A204.1 (cell line): ENCODE results near the gene RIPOR1.
A peak's percentile ranks its signal among the peaks of the same experiment; 100 is the strongest.
"Not testable (repeated sequence)": the region's sequence is repeated elsewhere in the genome, so short reads cannot be mapped to it uniquely, and the experiment has no call there.

Experiments
- FAIRE-seq: peaks from 2 replicates; lab custom pipeline; 2012; peaks lifted over from hg19 to GRCh38; lab: Jason Lieb, UNC

Gene RIPOR1

DNA sequence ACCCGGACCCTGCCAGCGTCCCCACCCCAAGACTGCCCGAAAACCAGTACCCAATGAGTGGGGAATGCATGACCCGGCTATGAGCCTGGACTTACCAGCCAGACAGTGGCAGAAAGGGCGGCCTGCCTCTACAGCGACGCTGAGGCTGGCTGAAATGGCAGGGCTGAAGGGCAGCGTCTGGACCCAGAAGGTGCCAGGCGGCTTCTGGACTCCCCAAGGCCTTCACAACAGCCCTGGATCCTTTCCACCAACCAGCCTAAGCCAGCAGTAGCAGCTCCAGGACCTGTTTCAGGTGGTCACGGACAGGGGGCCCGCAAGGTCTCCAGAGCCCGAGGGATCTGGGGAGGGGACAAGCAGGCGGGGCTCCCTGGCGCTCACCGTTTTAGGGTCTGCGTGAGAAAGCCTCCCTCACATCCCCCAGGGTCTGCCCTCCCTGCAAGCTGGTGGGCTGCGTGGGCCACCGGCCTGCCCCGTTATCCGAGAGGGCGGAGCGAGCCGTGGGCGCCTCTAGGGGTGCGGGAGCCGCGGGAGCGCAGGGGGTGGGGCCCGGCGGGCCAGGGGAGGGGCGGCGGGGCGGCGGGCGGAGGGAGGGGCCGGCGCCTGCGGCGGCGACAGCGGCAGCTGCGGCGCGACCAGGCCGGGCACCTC lies at the start of gene RIPOR1:
RIPOR1 (plus strand) TSS at position 608 of the 648 bp plus-strand sequence. CDS start 9,618 bp downstream, outside the sequence.
- no peak for FAIRE-seq

GRCh38 chr16:67480833-67481560 lies 47.6 kb upstream of the RIPOR1 start, which contains the start of gene ATP6V0D1:
Gene ATP6V0D1, minus strand, starts transcription at chr16:67481157. Its CDS starts 71 bp downstream, at chr16:67481086.
- FAIRE-seq: peak; percentile 48

DNA sequence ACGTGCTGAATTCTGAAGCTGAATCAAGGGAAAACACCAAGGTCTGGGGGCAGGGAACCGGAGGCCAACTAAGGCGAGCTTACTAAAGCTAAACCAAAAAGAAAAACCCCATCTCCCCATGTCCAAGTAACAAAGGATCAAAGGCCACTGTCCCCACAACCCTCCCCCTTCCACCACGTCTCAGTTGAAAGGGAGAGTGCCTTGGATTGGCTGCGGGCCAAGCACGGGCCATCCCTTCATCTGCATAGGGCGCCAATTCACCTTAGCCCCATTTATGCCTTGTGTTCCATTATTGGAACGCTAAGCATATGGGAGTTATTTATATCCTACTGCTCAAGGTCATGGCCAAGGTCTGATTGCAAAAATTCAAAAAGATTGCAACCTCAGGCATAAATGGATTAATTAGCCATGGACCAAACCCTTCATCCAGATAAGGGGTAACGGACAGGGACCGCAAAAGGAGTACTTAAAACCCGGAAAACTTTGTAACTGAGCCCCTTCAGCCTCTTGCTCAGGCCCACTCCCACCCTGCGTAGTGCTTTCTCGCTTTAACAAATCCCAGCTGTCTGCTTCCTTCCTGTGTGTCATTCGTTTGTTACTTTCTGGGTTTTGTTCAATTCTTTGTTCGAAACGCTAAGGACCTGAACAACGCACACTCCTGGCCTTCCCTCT lies 46.9 kb upstream of the RIPOR1 start:
- no peak for FAIRE-seq

DNA sequence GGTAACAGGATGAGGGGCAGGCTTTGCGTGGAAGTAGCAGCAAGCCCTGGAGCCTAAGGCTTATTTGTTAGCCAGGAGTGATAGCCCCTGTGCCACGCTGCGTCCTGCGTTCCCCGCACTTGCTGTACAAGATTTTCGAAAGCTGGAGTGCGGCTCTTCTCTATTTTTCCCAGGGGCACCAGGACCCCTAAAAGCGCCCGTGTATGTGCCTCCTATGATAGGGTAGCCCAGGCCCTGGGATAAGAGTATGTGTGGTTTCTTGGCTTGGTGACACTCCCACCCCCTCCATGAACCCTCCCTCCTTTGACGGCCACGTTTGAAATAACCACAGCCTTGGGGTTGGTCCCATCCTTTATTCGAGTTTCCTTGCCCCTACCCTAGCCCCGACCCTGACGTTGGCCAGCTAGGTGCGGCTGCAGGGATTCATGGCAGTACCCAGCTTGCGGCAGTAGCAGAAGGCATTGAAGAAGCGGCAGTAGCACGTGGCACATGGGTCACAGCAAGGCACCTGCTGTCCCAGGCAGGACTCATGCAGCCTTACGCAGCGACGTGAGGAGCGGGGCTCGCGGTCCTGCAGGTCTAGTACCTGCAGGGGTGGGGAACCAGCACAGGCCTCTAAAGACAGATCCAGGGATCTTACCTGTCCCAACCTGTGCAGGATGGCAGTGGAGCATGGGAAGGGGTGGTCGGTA lies 46.2 kb upstream of the RIPOR1 start:
- FAIRE-seq: no peak

- FAIRE-seq: no peak
These were observed 45.5 kb upstream of the RIPOR1 start, which contains the start of gene AGRP for GRCh38 chr16:67483150-67483549. Gene AGRP, minus strand, starts transcription at chr16:67483547. Its CDS starts 149 bp downstream, at chr16:67483398.

GRCh38 chr16:67483731-67484525 lies 44.7 kb upstream of the RIPOR1 start:
- no peak for FAIRE-seq

- FAIRE-seq: no peak
These were observed 41.8 kb upstream of the RIPOR1 start for GRCh38 chr16:67486805-67487204.

DNA sequence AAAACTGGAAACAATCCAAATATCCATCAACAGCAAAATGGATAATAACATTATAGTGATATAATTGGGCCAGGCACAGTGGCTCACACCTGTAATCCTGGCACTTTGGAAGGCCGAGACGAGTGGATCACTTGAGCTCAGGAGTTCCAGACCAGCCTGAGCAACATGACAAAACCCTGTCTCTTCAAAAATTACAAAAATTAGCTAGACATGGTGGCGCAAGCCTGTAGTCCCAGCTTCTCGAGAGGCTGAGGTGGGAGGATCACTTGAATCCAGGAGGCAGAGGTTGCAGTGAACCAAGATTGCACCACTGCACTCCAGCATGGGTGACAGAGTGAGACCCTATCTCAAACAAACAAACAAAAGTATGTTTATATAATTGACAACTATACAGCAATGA lies 41.1 kb upstream of the RIPOR1 start:
- FAIRE-seq: not testable (repeated sequence)

DNA sequence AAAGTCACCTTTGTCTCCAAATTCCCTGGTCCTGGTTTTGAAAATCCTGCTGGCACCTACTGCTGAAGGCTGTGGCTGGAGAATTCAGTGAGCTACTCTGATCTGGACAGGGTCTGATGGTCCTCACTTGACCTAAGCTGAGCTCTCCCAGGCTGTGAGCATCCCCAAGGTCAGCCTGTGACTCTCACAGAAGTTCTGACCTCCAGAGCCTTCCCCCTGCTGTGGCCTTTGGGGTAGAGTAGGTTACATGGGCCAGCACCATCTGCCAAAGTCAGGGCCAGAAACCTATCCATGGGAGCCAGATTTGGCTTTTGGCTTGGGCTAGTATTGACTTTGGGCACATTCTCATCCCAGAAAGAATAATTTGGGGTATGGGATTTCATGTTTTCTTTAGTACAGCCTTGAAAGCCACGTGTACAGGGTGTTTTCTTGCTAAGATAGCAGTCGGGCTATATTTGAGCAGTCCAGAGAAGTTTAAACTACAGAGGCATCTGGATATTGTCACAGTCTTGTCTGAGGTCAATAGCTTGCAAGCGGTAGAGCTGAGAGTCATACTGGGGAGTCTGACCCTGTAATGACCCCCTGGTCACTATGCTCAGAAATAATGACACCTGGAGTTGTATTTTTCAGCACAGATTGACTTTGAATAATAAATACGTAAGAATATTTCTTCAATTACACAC lies 39.1 kb upstream of the RIPOR1 start:
- no peak for FAIRE-seq

DNA sequence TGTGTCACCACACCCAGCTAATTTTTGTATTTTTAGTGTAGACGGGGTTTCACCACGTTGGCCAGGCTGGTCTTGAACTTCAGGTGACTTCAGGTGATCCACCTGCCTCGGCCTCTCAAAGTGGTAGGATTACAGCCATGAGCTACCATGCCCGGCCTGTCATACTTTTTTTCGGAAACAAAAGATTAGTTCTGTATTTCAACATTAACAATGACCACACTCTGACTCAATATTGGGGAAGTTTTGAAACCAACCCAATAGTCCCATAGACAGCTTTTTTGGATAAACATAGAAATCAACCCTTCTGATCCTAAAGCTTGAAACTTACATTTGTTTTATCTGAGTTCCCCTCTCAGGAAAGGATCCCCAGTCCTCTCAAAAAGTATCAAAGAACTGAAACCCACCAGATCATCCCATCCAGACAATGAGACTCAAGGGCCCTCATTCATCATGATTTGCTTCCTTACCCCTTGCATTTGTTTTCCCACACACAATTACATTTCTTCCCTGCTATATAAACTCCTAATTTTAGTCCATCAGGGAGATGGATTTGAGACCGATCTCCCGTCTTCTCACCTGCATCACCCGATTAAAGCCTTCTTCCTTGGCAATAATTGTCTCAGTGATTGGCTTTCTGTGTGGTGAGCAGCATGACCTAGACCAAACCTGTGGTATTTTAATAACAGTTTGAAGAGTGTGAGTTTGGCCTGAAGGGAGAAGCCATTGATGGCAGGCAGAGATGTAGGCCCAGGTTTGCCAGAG lies 38.1 kb upstream of the RIPOR1 start:
- FAIRE-seq: no peak

DNA sequence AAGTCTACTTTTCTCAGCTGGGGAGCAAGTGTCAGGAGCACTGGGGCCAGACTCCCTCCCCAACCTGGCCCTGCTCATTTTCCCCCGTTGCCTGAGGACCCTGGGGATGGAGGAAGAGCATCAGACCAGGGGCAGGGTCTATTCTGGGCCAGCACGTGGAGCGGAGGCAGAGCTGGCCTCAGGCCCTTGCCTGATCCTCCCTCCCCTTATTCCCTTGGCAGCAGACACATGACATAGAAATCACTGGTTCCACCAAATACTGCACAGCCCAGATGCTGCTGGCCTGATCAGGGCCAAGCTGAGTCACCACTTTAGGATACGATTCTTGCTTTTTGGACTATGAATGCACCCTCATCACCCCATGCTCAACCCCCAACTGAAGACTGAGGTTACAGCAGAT lies 29.5 kb upstream of the RIPOR1 start:
- FAIRE-seq: no peak

GRCh38 chr16:67504031-67505021 lies 24.3 kb upstream of the RIPOR1 start:
- FAIRE-seq: no peak

DNA sequence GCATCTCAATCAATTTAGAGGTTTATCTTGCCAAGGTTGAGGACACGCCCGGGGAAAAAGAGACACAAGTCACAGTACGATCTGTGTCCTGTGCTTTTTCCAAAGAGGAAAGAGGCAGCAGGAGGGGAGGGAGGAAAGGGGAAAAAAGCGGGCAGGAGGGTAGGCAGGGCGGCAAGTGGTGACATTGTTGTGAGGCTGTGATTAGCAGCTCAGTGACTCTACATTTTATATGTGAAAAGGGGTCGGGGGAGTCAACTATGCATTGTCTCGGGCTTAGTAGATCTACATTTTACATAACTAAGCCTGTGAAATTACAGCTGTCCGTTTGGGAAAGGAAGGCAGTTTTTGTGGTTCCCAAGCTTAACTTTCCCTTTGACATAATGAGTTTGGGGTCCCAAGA lies 22.2 kb upstream of the RIPOR1 start:
- no peak for FAIRE-seq

GRCh38 chr16:67509016-67509415 lies 19.6 kb upstream of the RIPOR1 start:
- no peak for FAIRE-seq

DNA sequence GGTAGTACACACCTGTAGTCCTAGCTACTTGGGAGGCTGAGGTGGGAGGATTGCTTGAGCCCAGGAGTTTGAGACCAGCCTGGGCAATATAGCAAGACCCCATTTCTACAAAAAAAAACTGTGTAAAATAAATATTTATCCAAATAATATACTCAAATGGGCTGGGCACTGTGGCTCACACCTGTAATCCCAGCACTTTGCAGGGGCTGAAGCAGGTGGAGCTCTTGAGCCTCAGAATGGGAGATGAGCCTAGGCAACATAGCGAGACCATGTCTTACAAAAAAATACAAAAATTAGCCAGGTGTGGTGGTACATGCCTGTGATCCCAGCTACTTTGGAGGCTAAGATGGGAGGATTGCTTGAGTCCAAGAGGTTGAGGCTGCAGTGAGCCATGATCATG lies 14.7 kb upstream of the RIPOR1 start:
- not testable (repeated sequence) for FAIRE-seq

- FAIRE-seq: peak; percentile 3
These were observed 14.2 kb upstream of the RIPOR1 start for GRCh38 chr16:67514382-67514828.

GRCh38 chr16:67516296-67517154 lies 12.1 kb upstream of the RIPOR1 start:
- FAIRE-seq: no peak

DNA sequence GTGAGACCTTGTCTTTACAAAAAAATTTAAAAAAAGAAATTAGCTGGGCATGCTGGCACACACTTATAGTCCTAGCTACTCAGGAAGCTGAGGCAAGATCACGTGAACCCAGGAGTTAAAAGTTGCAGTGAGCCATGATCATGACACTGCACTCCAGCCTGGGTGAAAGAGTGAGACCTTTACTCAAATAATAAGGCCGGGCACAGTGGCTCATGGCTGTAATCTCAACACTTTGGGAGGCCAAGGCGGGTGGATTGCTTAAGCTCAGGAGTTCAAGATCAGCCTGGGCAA lies 11.5 kb upstream of the RIPOR1 start:
- no peak for FAIRE-seq
